ENCODE measurements around the gene NLK. TPM values are rescaled to one million over a fixed set of nuclear protein-coding genes. Genes with fewer than 3 reads are reported as not detected.

NLK gene
- polyA plus RNA-seq, 1 donor from 2014 or later, result 81.7 TPM

- H3K4me2 ChIP-seq (ENCODE audit: low read length), result no peak overlapping the region
- no peak overlapping the region for H3K4me3 ChIP-seq (ENCODE audit: low read length)
- no peak overlapping the region for H3K27ac ChIP-seq (ENCODE audit: low read length)
- no peaks in the 10 kb centered on the region for H3F3A ChIP-seq (ENCODE audit: insufficient read depth, low read length, poor library complexity, severe bottlenecking)
- H3K9me2 ChIP-seq (ENCODE audit: insufficient read depth, low read length), result no peaks in the 10 kb centered on the region
- H3K79me2 ChIP-seq (replicated peaks; ENCODE audit: insufficient read depth, low read length), result no peaks in the 10 kb centered on the region
- no peak for TF ChIP-seq POLR2AphosphoS5 (IDR thresholded peaks at IDR 0.05)
- TF ChIP-seq, protein P1, sequence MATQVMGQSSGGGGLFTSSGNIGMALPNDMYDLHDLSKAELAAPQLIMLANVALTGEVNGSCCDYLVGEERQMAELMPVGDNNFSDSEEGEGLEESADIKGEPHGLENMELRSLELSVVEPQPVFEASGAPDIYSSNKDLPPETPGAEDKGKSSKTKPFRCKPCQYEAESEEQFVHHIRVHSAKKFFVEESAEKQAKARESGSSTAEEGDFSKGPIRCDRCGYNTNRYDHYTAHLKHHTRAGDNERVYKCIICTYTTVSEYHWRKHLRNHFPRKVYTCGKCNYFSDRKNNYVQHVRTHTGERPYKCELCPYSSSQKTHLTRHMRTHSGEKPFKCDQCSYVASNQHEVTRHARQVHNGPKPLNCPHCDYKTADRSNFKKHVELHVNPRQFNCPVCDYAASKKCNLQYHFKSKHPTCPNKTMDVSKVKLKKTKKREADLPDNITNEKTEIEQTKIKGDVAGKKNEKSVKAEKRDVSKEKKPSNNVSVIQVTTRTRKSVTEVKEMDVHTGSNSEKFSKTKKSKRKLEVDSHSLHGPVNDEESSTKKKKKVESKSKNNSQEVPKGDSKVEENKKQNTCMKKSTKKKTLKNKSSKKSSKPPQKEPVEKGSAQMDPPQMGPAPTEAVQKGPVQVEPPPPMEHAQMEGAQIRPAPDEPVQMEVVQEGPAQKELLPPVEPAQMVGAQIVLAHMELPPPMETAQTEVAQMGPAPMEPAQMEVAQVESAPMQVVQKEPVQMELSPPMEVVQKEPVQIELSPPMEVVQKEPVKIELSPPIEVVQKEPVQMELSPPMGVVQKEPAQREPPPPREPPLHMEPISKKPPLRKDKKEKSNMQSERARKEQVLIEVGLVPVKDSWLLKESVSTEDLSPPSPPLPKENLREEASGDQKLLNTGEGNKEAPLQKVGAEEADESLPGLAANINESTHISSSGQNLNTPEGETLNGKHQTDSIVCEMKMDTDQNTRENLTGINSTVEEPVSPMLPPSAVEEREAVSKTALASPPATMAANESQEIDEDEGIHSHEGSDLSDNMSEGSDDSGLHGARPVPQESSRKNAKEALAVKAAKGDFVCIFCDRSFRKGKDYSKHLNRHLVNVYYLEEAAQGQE (IDR thresholded peaks at IDR 0.05; ENCODE audit: borderline replicate concordance), result no peak
- no peak for TF ChIP-seq EZH2 (IDR thresholded peaks at IDR 0.05; ENCODE audit: borderline replicate concordance, insufficient read depth, low read length, poor library complexity, severe bottlenecking)
- TF ChIP-seq RAD21 (conservative IDR thresholded peaks at IDR 0.05), result no peak
- no peak for TF ChIP-seq SMC3 (conservative IDR thresholded peaks at IDR 0.05; ENCODE audit: poor library complexity)
- TF ChIP-seq, protein P2, sequence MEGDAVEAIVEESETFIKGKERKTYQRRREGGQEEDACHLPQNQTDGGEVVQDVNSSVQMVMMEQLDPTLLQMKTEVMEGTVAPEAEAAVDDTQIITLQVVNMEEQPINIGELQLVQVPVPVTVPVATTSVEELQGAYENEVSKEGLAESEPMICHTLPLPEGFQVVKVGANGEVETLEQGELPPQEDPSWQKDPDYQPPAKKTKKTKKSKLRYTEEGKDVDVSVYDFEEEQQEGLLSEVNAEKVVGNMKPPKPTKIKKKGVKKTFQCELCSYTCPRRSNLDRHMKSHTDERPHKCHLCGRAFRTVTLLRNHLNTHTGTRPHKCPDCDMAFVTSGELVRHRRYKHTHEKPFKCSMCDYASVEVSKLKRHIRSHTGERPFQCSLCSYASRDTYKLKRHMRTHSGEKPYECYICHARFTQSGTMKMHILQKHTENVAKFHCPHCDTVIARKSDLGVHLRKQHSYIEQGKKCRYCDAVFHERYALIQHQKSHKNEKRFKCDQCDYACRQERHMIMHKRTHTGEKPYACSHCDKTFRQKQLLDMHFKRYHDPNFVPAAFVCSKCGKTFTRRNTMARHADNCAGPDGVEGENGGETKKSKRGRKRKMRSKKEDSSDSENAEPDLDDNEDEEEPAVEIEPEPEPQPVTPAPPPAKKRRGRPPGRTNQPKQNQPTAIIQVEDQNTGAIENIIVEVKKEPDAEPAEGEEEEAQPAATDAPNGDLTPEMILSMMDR (IDR thresholded peaks at IDR 0.05; ENCODE audit: poor library complexity, severe bottlenecking), result no peak
- TF ChIP-seq EP300 (conservative IDR thresholded peaks at IDR 0.05; ENCODE audit: poor library complexity, severe bottlenecking), result no peak
- no peaks in the 10 kb centered on the region for H4K20me1 ChIP-seq (ENCODE audit: insufficient read depth)
- no peak overlapping the region for H3K9ac ChIP-seq (ENCODE audit: low read length)
- H3K36me3 ChIP-seq (ENCODE audit: insufficient read depth, low read length), result no peaks in the 10 kb centered on the region
- no peak overlapping the region for H2AFZ ChIP-seq (ENCODE audit: low read depth, low read length)
- H3K27me3 ChIP-seq (ENCODE audit: insufficient read depth, low read depth, low read length), result no peaks in the 10 kb centered on the region
- no peaks in the 10 kb centered on the region for H3K9me3 ChIP-seq (ENCODE audit: low read length)
Measured at GRCh38 chr17:28145348-28145747, 102.9 kb downstream of the NLK start.

- H3K36me3 ChIP-seq (ENCODE audit: insufficient read depth, low read length), result no peaks in the 10 kb centered on the region
- H3K4me2 ChIP-seq (ENCODE audit: low read length), result no peak overlapping the region
- no peaks in the 10 kb centered on the region for H3F3A ChIP-seq (ENCODE audit: insufficient read depth, low read length, poor library complexity, severe bottlenecking)
- H4K20me1 ChIP-seq (ENCODE audit: insufficient read depth), result no peaks in the 10 kb centered on the region
- no peak overlapping the region for H3K4me3 ChIP-seq (ENCODE audit: low read length)
- H3K9ac ChIP-seq (ENCODE audit: low read length), result no peak overlapping the region
- TF ChIP-seq SMC3 (conservative IDR thresholded peaks at IDR 0.05; ENCODE audit: poor library complexity), result no peak
- peak; percentile 42 for TF ChIP-seq POLR2AphosphoS5 (IDR thresholded peaks at IDR 0.05)
- H3K27ac ChIP-seq (ENCODE audit: low read length), result no peak overlapping the region
- H3K9me3 ChIP-seq (ENCODE audit: low read length), result no peaks in the 10 kb centered on the region
- H3K27me3 ChIP-seq (ENCODE audit: insufficient read depth, low read depth, low read length), result no peaks in the 10 kb centered on the region
- no peak overlapping the region for H2AFZ ChIP-seq (ENCODE audit: low read depth, low read length)
- H3K9me2 ChIP-seq (ENCODE audit: insufficient read depth, low read length), result no peaks in the 10 kb centered on the region
- H3K79me2 ChIP-seq (replicated peaks; ENCODE audit: insufficient read depth, low read length), result no peaks in the 10 kb centered on the region
Measured at GRCh38 chr17:28147017-28147416, 104.5 kb downstream of the NLK start.

- Histone ChIP-seq H3K4me3 (ENCODE audit: low read length) (peak overlapping the region; percentile 40), H3K4me2 (ENCODE audit: low read length) (peak overlapping the region; percentile 53), H3K9me2 (ENCODE audit: insufficient read depth, low read length) (no peaks in the 10 kb centered on the region), H3K79me2 (replicated peaks; ENCODE audit: insufficient read depth, low read length) (no peaks in the 10 kb centered on the region), H2AFZ (ENCODE audit: low read depth, low read length) (no peak overlapping the region), H3K9me3 (ENCODE audit: low read length) (no peaks in the 10 kb centered on the region), H3F3A (ENCODE audit: insufficient read depth, low read length, poor library complexity, severe bottlenecking) (no peaks in the 10 kb centered on the region), H3K9ac (ENCODE audit: low read length) (no peak overlapping the region), H4K20me1 (ENCODE audit: insufficient read depth) (no peaks in the 10 kb centered on the region), H3K36me3 (ENCODE audit: insufficient read depth, low read length) (no peaks in the 10 kb centered on the region), H3K27ac (ENCODE audit: low read length) (peak overlapping the region; percentile 26), H3K27me3 (ENCODE audit: insufficient read depth, low read depth, low read length) (no peaks in the 10 kb centered on the region)
- TF ChIP-seq TAF1 (IDR thresholded peaks at IDR 0.05; ENCODE audit: low read depth) (no peak), EP300 (conservative IDR thresholded peaks at IDR 0.05; ENCODE audit: poor library complexity, severe bottlenecking) (peak; percentile 13)
Measured at GRCh38 chr17:28151001-28151400, 108.5 kb downstream of the NLK start.

All from neural cell (in vitro differentiated cells).